NCI-H2081 (cell line): Measurements from ENCODE around the gene DOCK11.
A peak's percentile ranks its signal among the peaks of the same experiment; 100 is the strongest.

ENCODE experiments used
- DNase-seq, 2 experiments: peaks; one replicate each; lab custom pipeline; 2025; lab: John Stamatoyannopoulos, UW

The DOCK11 gene

GRCh38 chrX:118530219-118530911 is 34.8 kb downstream of the DOCK11 start:
- DNase-seq, result no peak

- DNase-seq, result no peak
These were observed 39.3 kb downstream of the DOCK11 start for GRCh38 chrX:118534716-118535493.

GRCh38 chrX:118536204-118536603 is 40.6 kb downstream of the DOCK11 start:
- no peak for DNase-seq

- DNase-seq, result no peak
These were observed 41.3 kb downstream of the DOCK11 start for GRCh38 chrX:118536687-118537461.

GRCh38 chrX:118538386-118538785 is 42.8 kb downstream of the DOCK11 start:
- no peak for DNase-seq

- no peak for DNase-seq
These were observed 44.7 kb downstream of the DOCK11 start for GRCh38 chrX:118540342-118540741.

GRCh38 chrX:118541482-118541881 is 45.9 kb downstream of the DOCK11 start:
- no peak for DNase-seq

GRCh38 chrX:118545510-118545909 is 49.9 kb downstream of the DOCK11 start:
- DNase-seq, result no peak

- no peak for DNase-seq
These were observed 53.2 kb downstream of the DOCK11 start for GRCh38 chrX:118548841-118549240.

GRCh38 chrX:118550792-118551191 is 55.2 kb downstream of the DOCK11 start:
- no peak for DNase-seq

GRCh38 chrX:118551426-118551825 is 55.8 kb downstream of the DOCK11 start:
- no peak for DNase-seq

GRCh38 chrX:118552121-118552900 is 56.7 kb downstream of the DOCK11 start:
- DNase-seq, result no peak

GRCh38 chrX:118553042-118553710 is 57.6 kb downstream of the DOCK11 start:
- no peak for DNase-seq

- no peak for DNase-seq
These were observed 58.9 kb downstream of the DOCK11 start for GRCh38 chrX:118554511-118554910.

- peak in 1 of 2 experiments; percentile 37 for DNase-seq
These were observed 63.3 kb downstream of the DOCK11 start for GRCh38 chrX:118558926-118559325.

- DNase-seq, result no peak
These were observed 64.9 kb downstream of the DOCK11 start for GRCh38 chrX:118560489-118560888.

GRCh38 chrX:118562582-118563164 is 67.1 kb downstream of the DOCK11 start:
- no peak for DNase-seq

GRCh38 chrX:118564498-118564897 is 68.9 kb downstream of the DOCK11 start:
- DNase-seq, result no peak

GRCh38 chrX:118565853-118566252 is 70.2 kb downstream of the DOCK11 start:
- DNase-seq, result no peak

GRCh38 chrX:118566359-118566758 is 70.7 kb downstream of the DOCK11 start:
- DNase-seq, result no peak

- no peak for DNase-seq
These were observed 74.1 kb downstream of the DOCK11 start for GRCh38 chrX:118569676-118570075.
